Smooth muscle cell (in vitro differentiated cells): Measurements from ENCODE around the gene KANSL1. TPM values are rescaled to one million over a fixed set of nuclear protein-coding genes. Genes with fewer than 3 reads are reported as not detected.

ENCODE experiments used
- DNase-seq: peaks from one replicate; lab custom pipeline; 2025; ENCODE audit not compliant: unreplicated experiment; lab: John Stamatoyannopoulos, UW
- H2AFZ ChIP-seq: fragments of 200-600 bp; sonication (generic); 2 replicates; pipeline ENCODE4 v1.6.0; 2016; ENCODE audit warnings: antibody characterized with exemption, low read depth, mild to moderate bottlenecking
- H3F3A ChIP-seq: fragments of 200-600 bp; sonication (generic); 2 replicates; pipeline ENCODE4 v1.6.0; 2017; ENCODE audit warnings: antibody characterized with exemption, low read depth
- H3K27ac ChIP-seq: fragments of 200-600 bp; sonication (generic); 2 replicates; pipeline ENCODE4 v1.5.1; 2016; ENCODE audit warnings: low read depth, mild to moderate bottlenecking
- H3K27me3 ChIP-seq: fragments of 200-600 bp; sonication (generic); 2 replicates; pipeline ENCODE4 v1.6.1; 2016; ENCODE audit warnings: low read depth, mild to moderate bottlenecking
- H3K36me3 ChIP-seq: fragments of 200-600 bp; sonication (generic); 2 replicates; pipeline ENCODE4 v1.5.1; 2016; ENCODE audit warnings: low read depth
- H3K4me1 ChIP-seq: fragments of 200-600 bp; sonication (generic); 2 replicates; pipeline ENCODE4 v1.5.1; 2016; ENCODE audit warnings: low read depth
- H3K4me2 ChIP-seq: fragments of 200-600 bp; sonication (generic); 2 replicates; pipeline ENCODE4 v1.6.0; 2016; ENCODE audit warnings: mild to moderate bottlenecking
- H3K4me3 ChIP-seq: fragments of 200-600 bp; sonication (generic); 2 replicates; pipeline ENCODE4 v1.5.1; 2016; ENCODE audit warnings: mild to moderate bottlenecking
- H3K79me2 ChIP-seq: fragments of 200-600 bp; sonication (generic); 2 replicates; pipeline ENCODE4 v1.6.0; 2016; ENCODE audit warnings: low read depth, mild to moderate bottlenecking
- H3K9ac ChIP-seq: fragments of 200-600 bp; sonication (generic); 2 replicates; pipeline ENCODE4 v1.6.0; 2016; ENCODE audit warnings: low read depth
- H3K9me3 ChIP-seq: fragments of 200-600 bp; sonication (generic); replicated peaks from 2 replicates; pipeline ENCODE4 v1.5.1; 2016; ENCODE audit warnings: low read depth
- H4K20me1 ChIP-seq: fragments of 200-600 bp; sonication (generic); 2 replicates; pipeline ENCODE4 v1.6.0; 2016; ENCODE audit warnings: low read depth
- WGBS: methylation state at CpG from one replicate; pipeline ENCODE4 v1.1.7; 2016; ENCODE audit warnings: low lambda C conversion rate; 5-methylcytosine and 5-hydroxymethylcytosine counted together
- polyA plus RNA-seq: library from polyadenylated mRNA; unstranded; fragments of >200 nt; fragmentation: Nextera tagmentation; extraction: Ambion mirVana; gene quantifications from 2 replicates; pipeline ENCODE4 v1.2.1, GENCODE V29; 2016
- total RNA-seq: library from RNA; depleted of rRNA; stranded (reverse); fragments of >200 nt; gene quantifications from 2 replicates; pipeline ENCODE4 v1.2.3, GENCODE V29; 2014
- TF ChIP-seq, protein P1 (sequence below): fragments of 200-600 bp; sonication (generic); IDR thresholded peaks from 2 replicates; pipeline ENCODE4 v1.5.1; 2017; ENCODE audit warnings: borderline replicate concordance, mild to moderate bottlenecking, antibody characterized with exemption; ENCODE audit not compliant: insufficient read depth, poor library complexity, severe bottlenecking

KANSL1 gene
- total and polyA plus RNA-seq, 2 experiments from 2014 or later = 16.9 to 69.7 TPM

DNA sequence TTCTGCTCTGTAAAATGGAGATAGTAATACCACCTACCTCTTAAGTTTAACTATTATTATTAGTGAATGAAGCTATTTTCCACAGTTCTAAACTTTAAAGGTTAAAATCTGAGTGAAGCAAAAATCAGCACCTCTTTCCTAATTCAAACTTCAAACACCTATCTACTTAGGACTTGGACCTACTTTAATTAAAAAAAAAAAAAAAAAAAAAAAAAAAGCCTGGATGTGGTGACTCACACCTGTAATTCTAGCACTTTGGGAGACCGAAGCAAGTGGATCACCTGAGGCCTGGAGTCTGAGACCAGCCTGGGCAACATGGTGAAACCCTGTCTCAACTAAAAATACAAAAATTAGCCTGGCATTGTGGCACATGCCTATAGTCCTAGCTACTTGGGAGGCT, 5.0 kb upstream of the KANSL1 start:
- H3K4me2 ChIP-seq = no peak overlapping the region
- peaks cover 8% of the 10 kb centered on the region for H3F3A ChIP-seq
- H3K27ac ChIP-seq = no peak overlapping the region
- no peaks in the 10 kb centered on the region for H3K36me3 ChIP-seq
- no peak overlapping the region for H3K4me3 ChIP-seq
- H3K79me2 ChIP-seq = peaks cover 89% of the 10 kb centered on the region
- H3K4me1 ChIP-seq = peaks cover 4% of the 10 kb centered on the region
- H2AFZ ChIP-seq = no peak overlapping the region
- TF ChIP-seq, protein P1, sequence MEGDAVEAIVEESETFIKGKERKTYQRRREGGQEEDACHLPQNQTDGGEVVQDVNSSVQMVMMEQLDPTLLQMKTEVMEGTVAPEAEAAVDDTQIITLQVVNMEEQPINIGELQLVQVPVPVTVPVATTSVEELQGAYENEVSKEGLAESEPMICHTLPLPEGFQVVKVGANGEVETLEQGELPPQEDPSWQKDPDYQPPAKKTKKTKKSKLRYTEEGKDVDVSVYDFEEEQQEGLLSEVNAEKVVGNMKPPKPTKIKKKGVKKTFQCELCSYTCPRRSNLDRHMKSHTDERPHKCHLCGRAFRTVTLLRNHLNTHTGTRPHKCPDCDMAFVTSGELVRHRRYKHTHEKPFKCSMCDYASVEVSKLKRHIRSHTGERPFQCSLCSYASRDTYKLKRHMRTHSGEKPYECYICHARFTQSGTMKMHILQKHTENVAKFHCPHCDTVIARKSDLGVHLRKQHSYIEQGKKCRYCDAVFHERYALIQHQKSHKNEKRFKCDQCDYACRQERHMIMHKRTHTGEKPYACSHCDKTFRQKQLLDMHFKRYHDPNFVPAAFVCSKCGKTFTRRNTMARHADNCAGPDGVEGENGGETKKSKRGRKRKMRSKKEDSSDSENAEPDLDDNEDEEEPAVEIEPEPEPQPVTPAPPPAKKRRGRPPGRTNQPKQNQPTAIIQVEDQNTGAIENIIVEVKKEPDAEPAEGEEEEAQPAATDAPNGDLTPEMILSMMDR = no peak
- peaks cover 91% of the 10 kb centered on the region for H4K20me1 ChIP-seq
- WGBS = 90% methylated on average over 1 of the region's 1 CpG
- no peak overlapping the region for H3K9ac ChIP-seq
- H3K27me3 ChIP-seq = no peaks in the 10 kb centered on the region
- no peak for DNase-seq
- no peaks in the 10 kb centered on the region for H3K9me3 ChIP-seq

DNA sequence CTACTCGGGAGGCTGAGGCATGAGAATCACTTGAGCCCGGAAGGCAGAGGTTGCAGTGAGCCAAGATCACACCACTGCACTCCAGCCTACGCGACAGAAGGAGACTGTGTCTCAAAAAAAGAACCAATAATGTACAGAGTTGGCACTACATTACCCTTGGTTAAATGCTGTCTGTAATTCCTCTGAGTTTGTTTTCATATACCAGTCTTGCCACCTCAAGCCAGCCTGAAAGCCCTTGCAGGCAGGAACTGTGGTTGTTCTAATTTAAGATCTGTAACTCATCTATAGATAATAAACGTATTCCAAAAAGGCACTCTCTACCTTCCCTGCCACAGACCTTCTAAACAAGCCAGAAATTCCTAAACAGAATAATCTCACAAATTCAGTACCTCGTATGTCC, 4.3 kb upstream of the KANSL1 start:
- peaks cover 84% of the 10 kb centered on the region for H4K20me1 ChIP-seq
- peaks cover 4% of the 10 kb centered on the region for H3K4me1 ChIP-seq
- H3K4me2 ChIP-seq = no peak overlapping the region
- H3K27ac ChIP-seq = no peak overlapping the region
- DNase-seq = no peak
- H2AFZ ChIP-seq = no peak overlapping the region
- no peaks in the 10 kb centered on the region for H3K36me3 ChIP-seq
- peaks cover 9% of the 10 kb centered on the region for H3F3A ChIP-seq
- TF ChIP-seq, protein P1 = no peak
- no peaks in the 10 kb centered on the region for H3K9me3 ChIP-seq
- H3K27me3 ChIP-seq = no peaks in the 10 kb centered on the region
- H3K4me3 ChIP-seq = no peak overlapping the region
- no peak overlapping the region for H3K9ac ChIP-seq
- 92% methylated on average over 6 of the region's 6 CpGs for WGBS
- peaks cover 82% of the 10 kb centered on the region for H3K79me2 ChIP-seq

DNA sequence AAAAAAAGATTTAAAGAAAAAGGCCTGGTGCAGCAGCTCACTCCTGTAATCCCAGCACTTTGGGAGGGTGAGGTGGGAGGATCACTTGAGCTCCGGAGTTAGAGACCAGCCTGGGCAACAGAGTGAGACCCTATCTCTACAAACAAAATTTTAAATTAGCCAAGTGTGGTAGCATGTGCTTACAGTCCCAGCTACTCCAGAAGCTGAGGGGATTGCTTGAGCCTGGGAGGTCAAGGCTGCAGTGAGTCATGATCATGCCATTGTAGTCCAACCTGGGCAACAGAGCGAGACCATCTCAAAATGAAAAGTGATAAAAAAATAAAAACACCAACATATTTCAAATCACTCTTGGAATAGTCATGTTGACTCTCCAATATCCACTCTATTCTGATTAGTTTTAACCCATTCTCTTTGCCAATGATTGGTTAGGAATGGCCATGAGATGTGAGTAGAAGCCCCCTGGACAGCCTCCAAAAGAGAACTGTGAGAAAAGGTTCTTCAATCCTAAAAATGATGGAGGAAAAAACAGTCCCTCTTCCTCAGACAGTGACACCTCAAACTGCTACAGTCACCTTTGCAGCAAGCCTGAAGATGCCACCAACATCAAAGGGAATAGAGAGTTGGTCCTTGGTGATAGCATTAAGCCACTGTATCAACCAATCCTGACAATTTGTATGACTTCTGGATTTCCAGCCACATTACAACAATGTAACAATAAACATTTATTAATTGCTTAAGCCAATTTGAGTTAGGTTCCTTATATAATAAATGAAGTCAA, 2.9 kb upstream of the KANSL1 start:
- Histone ChIP-seq H3K4me2 (no peak overlapping the region), H4K20me1 (peaks cover 84% of the 10 kb centered on the region), H3K4me3 (no peak overlapping the region), H3K4me1 (peaks cover 9% of the 10 kb centered on the region), H3K36me3 (no peaks in the 10 kb centered on the region), H3F3A (peaks cover 14% of the 10 kb centered on the region), H3K27ac (no peak overlapping the region), H3K79me2 (peaks cover 82% of the 10 kb centered on the region), H3K9me3 (no peaks in the 10 kb centered on the region), H2AFZ (no peak overlapping the region), H3K27me3 (no peaks in the 10 kb centered on the region), H3K9ac (no peak overlapping the region)
- TF ChIP-seq, protein P1 = no peak
- 77% methylated on average over 2 of the region's 2 CpGs for WGBS
- DNase-seq = no peak
